Dedifferentiated amniotic fluid mesenchymal stem cell (primary cell): ENCODE data around the gene TTC27.
"Not testable (repeated sequence)": the region's sequence is repeated elsewhere in the genome, so short reads cannot be mapped to it uniquely, and the experiment has no call there.

Experiments
- DNase-seq: peaks from one replicate; pipeline ENCODE4 v3.0.0-alpha.2; 2016; ENCODE audit errors: extremely low spot score

The TTC27 gene

DNA sequence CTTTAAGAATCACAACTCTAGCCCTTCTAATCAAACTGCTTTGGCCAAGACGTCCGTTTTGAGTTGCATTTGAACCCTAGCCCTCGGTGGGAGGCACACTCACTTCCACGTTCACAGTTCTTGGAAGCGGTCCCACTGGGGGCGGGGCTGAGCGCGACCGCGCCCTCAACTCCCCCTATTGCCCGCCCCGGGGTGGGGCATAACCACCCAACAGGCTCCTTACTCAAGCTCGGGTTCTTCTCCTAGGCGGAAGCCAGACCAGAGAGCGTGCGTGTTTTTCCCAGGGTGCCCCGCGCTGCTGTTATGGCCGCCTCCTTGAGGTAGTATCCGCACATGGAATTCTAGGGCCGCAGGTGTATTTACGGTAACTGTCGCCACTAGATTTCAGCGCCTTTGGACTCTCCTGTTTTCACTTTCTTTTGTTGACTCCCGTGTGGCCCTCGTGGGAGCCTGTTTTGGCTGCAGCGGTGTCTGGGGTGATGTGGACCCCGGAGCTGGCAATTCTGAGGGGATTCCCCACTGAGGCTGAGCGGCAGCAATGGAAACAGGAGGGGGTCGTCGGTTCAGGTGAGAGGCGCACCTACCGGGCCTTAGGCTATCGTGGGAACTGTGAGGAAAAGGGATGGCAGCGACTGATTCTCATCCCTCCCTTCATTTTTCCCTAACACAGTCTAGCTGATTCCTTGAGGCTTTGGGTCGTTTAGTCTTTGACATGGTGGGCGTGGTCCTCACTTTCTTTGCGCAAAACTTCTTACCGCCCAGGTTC is at the start of gene TTC27:
Gene TTC27 (plus strand): TSS at position 237 of the 766 bp plus-strand sequence. CDS start 243 bp downstream, at position 480.
- DNase-seq, result peak; percentile 97

DNA sequence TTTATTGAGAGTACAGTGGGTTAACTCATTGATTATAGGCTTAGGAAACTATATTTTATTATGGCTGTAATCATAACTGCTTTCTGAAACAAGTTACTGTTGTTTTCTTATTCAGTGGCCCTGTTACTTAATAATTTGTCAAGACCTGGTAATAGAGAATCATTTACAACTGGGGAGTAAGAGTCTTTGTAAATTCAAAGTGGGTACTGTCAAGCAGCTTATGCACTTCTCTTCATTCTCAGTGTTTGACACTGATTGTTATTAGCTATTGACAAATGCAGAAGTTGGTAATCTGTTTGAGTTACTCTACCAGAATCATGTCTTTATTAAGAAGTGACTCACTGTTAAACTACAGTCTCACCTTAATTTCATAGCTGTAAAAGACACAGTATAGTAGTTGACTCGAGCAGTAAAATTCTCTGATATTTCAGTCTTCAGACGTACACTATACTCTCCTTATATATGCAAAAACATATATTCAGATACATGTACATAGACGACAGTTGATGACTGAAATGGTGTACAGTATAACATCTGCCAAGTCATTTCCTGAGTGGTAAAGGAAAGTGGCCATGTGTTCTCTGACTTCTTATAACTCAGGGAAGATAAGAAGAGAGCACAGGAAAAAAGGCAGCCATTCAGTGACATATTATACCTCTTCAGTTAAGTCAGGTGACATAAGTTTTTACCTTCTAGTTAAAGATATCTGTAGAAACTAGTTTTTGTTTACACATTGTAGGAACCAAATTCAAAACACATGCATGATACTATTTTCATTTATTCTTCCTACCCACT is 36.0 kb upstream of the TTC27 start:
- DNase-seq, result no peak

DNA sequence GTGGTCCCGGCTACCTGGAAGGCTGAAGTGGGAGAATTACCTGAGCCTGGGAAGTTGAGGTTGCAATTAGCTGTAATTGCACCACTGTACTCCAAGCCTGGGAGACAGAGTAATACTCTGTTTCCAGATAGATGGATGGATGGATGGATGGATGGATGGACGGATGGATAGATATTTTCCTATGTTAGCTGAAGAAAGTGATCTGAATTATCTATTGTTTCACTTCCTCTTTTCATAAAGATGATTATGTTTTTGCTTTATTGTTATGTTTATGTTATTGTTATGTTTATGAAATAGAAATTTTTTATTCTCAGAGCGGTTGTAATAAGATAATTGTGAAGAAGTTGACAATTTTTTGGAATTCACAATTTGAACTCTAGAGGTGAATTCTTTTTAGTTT is 33.3 kb upstream of the TTC27 start:
- no peak for DNase-seq

DNA sequence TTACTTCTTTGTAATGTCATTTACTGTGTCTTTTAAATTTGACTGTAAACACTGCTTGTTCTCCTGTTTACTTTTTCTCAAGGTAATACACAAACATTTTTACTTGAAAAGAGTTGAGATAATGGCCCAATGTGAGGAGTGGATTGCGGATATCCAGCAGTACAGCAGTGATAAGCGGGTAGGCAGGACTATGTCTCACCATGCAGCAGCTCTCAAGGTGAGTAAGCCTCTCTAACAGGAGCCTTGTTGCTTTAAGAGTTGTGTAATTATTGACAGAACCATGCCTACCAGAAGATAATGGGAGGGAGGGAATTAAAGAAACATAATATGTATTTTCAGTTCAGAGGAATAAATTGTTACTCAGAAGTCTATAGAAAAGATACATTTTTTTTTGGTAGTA is 16.5 kb upstream of the TTC27 start:
- no peak for DNase-seq

DNA sequence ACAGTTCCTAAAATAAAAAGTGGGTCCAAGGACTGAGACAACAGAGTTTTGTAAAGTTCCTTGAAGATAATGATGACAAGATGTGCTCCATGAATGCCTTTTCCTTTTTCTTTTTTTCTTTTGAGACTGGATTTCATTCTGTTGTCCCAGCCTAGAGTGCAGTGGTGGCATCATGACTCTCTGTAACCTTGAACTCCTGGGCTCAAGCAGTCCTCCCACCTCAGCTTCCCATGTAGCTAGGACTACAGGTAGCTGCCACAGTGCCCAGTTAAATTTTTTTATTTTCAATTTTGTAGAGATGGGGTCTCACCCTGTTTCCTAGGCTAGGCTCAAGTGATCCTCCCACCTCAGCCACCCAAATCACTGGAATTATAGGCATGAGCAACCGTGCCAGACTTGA is 16.1 kb upstream of the TTC27 start:
- no peak for DNase-seq

DNA sequence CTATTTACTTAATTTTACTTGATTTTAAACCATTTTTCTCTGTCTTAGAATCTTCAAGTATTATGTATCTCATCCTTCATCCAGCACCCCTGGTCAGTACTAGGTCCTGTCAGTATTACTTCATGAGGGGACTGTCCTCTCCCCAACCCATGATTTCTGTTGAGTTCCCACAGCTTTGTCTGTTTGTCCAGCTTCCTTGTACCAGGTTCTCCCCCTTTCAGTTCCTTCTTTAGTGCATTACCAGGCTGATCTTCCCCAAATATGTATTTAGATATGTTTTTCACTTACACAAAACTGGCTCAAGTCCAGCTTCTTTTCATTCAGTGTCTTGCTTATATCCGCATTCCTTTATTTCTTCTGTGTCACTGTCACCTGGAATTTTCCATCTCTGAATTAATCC is 13.8 kb upstream of the TTC27 start:
- DNase-seq, result no peak

DNA sequence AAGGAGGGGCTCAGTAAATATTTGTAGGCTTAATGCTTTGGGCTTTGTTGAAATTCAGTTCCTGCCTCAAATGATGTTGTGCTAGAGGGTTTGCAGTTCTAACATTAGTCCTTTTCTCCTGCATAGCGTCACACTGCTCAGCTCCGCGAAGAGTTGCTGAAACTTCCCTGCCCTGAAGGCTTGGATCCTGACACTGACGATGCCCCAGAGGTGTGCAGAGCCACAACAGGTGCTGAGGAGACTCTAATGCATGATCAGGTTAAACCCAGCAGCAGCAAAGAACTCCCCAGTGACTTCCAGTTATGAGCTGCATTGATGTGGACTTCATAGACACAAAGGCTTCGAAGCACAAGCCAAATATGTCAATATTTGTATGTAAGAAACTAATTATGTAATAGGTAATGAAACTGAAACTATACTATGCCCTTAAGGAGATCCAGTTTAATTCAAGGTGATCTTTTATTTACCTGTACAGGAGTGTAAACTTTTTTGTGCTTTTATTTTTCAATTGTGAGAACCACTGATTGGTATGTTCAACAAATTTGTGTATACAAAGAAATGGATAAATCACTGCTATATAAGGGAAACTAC is 10.2 kb upstream of the TTC27 start:
- no peak for DNase-seq

DNA sequence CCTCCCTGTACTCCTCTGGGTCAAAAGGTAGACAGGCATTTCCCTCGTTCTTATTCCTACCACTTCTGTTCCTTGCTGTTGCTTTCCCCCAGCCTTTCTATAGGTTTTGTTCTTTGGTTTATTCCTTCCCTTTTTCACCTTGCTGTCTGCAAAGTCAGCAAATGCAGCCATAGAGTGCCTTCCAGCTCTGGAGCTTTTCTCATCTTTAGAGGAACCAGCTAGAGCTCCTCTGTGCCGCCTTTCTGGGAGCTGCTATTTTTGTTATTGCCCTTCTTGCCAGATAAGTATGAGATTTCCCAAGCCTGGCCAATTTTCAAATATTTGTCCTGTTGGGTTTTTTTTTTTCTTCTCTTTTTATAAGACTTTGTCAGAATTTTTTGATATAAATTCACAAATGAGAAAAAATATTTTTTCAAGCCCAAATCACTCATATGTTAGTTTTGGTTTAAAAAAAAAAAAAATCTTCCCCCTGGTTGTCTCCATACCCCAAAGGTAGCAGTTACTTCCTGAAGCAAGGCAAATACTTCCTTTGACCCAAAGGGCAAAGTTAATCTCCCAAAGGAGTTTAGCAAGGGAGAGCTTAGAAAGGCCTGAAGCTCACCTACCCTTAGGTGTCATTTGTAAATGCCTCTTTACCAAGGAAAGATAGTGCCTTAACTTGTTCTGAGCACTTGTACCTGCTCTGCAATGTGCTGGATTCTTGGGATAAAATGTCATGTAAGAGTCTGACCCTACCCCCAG is 5.1 kb upstream of the TTC27 start:
- DNase-seq, result no peak

DNA sequence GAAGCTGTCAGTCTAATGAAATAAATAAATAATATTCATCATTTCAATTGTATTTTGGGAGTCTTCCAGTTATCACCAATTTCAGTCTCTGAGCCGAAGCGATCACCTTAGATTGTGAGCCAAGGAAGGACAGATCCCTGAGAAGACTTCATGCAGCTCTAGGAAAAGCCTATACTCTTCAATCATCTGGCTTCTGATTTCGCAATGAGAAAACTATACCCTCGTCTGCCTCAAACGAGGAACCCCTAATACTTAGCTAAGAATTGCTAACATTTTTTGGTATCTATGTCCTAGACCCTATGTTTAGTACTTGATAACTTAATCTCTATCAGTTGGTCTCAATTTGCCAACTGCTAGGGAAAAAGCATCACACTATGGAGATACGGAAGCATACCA is 4.5 kb upstream of the TTC27 start:
- DNase-seq, result no peak

DNA sequence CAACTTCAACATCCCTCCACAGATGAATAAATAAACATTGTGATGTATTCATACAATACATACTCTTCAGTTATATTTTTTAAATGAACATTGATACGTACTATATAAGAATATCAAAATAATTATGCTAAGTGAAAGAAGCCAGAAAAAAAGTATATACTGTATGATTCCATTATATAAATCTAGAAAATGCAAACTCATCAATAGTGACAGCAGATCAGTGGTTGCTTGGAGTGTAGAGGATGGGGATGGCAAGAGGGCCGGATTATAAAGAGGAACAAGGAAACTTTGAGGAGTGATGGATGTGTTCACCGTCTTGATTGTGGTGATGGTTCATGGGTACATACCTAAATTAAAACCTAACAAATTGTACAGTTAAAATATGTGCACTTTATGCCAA is 3.0 kb upstream of the TTC27 start:
- no peak for DNase-seq

DNA sequence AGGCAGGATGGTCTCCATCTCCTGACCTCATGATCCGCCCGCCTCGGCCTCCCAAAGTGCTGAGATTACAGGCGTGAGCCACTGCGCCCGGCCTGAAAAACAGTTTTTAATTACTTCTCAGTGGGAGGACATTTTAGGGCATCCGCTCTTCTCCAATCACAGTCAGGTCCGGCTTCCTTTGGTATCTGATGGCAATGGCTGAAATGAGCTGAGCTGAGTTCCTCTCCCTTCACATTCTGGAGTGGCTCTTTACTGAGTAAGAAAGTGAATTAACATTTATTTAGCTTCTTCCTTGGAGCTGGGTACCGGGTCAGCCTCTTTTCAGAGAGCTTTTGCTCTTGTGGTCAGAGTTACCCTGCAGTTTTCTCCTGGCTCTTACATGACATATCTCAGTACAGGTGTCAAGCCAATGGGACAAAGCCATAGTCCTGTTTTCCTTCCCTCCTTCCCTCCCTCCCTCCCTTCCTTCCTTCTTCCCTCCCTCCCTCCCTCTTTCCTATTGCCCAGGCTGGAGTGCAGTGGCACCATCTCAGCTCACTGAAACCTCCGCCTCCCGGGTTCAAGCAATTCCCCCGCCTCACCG is 1.1 kb upstream of the TTC27 start:
- no peak for DNase-seq

DNA sequence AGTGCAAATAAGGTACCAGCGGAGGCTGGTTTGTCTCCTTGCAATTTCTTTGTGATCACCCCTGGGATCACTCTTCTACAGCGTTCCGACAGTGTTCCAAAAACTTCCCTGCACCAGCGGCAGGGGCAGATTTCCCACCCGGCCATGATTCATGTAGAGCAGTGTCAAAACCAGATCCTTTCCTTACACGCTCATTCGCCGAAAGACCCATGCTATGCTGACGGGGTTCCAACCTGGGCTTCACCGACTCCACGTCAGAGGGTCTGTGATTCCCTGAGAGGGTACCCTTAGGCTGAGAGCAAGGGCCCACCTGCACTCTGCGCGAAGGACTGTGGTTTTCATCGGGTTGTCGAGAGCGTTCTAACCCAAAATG is 423 bp upstream of the TTC27 start:
- DNase-seq, result no peak

DNA sequence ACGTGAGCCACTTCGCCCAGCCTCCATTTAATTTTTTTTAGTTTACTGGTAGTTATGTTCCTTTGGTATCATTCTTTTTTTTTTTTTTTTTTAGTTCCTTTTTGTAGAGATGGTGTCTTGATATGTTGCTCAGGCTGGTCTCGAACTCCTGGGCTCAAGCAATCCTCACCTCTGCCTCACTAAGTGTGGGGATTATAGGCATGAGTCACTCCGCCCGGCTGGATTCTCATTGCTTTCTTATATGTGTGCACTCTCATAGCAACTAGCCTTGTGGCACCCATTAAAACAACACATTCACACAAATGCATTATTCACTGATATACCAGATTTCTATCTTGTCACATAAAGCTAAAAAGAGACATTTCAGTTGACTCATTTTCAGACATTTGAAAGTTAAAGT is 4.2 kb downstream of the TTC27 start:
- DNase-seq, result no peak

DNA sequence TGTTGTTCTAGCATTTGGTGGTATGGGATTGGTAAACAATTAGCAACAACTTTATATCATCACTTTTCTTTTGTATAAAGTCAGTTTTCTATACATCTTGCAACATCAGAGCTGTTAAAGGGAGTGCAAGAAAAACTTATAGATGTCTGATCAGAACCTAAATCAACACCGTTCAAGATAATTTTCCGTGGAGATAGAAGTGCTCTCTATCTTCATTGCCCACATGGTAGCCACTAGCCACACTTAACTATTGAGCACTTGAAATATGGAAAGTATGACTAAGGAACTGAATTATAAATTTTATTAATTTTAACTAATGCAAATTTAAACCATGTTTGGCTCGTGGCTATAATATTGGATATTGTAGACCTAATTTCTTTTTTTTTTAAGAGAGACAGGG is 5.2 kb downstream of the TTC27 start:
- DNase-seq, result no peak

DNA sequence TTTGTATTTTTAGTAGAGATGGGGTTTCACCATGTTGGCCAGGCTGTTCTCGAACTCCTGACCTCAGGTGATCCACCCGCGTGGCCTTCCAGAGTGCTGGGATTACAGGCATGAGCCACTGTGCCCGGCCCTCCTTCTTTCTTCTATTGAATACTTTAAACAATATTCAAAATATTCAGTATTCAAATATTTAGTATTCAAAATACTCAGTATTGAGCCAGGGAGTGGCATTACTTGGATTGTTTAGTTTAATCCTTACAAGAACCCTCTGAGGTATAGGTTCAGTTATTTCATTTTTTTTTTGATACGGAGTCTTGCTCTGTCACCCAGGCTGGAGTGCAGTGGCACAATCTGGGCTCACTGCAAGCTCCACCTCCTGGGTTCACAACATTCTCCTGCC is 10.7 kb downstream of the TTC27 start:
- DNase-seq, result not testable (repeated sequence)

DNA sequence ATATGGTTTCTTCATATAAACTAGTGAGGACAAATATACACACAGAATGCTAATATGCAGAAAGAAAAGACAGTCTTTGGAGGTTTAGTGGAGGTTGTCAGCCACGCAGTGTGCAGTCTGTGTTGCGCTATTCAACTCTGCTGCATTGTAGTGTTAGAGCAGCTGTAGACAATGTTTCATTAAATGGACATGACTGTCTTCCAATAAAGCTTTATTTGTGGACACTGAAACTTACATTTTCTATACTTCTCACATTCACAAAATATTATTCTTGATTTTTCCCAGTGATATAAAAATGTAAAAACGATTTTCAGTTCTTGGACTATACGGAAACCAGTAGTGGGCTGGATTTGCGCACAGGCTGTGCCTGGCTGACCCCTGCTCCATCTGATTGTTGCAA is 13.3 kb downstream of the TTC27 start:
- DNase-seq, result no peak

DNA sequence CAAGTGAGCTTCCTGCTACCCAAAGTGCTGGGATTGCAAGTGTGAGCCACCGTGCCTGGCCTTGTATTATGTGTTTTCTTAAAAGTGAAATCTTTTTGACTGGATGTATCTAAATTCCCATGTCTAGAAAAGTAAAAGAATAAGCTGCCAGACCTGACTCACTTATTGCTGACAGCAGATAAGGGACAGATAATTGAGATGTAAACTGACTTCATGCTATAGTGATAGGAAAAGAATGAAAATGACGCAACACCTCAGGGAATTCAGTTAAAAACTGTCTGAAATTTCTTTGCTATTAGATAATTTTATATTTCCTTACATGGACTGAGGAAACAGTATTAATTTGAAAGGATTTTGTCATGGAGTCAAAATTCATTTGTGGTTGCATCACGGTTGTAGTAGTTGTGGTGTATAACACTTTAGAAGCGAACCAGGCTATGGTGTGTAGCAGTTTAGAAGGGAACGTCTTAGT is 19.4 kb downstream of the TTC27 start:
- peak; percentile 59 for DNase-seq

DNA sequence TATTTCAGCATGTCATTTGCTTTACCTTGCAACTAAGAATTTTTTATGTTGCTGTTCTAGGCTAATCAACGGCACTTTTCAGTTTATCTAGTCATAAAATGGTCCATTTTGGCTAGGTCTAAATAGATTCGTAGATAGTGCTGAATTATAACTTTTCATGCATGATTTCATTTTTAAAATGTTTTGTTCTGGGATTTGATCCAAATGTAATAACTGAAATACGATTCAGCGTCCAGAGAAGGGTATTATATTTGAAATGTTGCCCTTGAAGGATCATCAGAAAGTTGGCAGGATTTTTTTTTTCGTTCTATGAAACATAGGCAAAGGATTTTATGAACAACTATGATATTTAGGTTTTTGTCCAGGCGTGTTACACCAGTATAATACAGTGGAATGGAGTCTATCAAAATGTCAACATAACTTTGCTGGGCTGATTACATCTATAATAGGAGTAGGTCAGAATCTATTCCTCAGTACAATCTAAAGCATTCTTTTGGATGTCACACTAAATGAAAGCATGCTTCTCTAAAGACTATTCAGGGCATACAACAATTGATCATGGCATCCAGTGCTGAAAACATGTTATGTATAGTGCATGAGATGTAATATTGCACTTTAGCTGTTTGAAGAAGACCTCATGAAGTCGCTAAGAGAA is 24.8 kb downstream of the TTC27 start:
- peak; percentile 63 for DNase-seq

DNA sequence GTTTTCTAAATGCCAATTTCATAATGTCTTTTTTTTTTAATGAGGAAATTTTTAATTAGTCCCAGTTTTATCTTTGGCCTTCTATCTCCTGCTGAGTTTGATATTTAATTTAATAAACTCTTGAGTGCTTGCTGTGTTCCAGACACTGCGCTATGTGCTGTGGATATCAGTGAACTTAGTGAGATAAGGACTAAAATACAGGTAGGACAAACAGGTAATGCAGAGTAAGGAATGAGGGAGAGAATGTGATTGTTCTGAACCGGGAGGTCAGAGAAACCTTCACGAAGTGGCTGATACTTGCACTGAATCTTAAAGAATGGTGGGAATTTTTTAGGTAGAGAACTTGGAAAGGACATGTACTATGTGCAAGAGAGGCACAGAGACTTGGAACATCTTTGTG is 28.2 kb downstream of the TTC27 start:
- DNase-seq, result no peak

DNA sequence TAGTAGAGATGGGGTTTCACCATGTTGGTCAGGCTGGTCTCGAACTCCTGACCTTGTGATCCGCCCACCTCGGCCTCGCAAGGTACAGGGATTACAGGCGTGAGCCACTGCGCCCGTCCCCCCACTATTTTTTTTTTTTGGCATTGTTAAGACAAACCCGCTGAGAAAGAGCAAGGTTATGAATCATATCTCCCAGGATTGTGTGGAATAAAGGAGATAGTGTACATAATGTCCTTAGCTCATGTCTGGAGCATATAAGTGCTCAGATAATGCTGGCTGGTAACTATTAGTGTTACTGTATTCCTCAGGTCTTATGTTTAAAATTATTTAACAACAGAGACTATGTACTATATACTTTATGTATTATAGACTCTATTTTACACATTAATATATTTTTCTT is 36.0 kb downstream of the TTC27 start:
- DNase-seq, result no peak

DNA sequence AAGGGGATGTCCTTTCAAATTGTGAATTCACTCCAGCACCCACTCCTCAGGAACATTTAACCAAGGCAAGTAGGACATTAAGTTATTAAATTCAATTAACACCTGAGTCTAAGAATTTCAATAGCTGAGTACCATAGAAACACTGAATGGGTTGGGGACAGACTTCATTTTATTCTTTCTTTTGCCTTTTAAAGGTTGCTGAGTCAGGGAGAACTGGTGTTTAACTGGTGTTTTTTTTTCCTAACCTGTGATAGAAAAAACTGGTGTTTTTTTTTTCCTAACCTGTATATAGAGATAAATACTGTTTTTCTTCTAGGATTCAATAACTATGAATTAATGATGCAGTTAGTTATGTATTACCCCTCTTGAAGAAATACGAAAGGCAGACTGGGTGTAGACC is 38.9 kb downstream of the TTC27 start:
- DNase-seq, result no peak
